ENCODE measurements around the gene KCTD16.

The KCTD16 gene

DNA sequence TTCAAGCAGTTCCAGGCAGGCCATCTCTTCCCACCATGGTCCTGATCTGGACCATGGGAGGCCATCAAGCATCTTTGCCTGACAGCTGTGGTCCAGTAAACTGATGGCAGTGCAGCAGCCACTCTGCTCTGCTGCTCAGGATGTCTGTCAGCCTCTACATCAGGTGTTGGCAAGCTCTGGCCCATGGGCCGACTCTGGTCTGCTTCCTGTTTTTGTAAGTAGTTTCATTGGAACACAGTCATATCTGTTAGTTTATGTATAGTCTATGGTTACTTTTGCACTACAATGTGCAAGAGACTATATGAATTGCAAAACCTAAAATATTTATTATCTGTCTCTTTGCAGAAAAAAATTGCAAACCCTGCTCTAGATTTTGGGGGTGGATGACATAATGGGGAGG lies 225.0 kb downstream of the KCTD16 start:
- H3K36me3 ChIP-seq (ENCODE audit: control insufficient read depth, insufficient read depth, low read length), result no peaks in the 10 kb centered on the region
- TF ChIP-seq, protein P1, sequence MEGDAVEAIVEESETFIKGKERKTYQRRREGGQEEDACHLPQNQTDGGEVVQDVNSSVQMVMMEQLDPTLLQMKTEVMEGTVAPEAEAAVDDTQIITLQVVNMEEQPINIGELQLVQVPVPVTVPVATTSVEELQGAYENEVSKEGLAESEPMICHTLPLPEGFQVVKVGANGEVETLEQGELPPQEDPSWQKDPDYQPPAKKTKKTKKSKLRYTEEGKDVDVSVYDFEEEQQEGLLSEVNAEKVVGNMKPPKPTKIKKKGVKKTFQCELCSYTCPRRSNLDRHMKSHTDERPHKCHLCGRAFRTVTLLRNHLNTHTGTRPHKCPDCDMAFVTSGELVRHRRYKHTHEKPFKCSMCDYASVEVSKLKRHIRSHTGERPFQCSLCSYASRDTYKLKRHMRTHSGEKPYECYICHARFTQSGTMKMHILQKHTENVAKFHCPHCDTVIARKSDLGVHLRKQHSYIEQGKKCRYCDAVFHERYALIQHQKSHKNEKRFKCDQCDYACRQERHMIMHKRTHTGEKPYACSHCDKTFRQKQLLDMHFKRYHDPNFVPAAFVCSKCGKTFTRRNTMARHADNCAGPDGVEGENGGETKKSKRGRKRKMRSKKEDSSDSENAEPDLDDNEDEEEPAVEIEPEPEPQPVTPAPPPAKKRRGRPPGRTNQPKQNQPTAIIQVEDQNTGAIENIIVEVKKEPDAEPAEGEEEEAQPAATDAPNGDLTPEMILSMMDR (IDR thresholded peaks at IDR 0.05; ENCODE audit: insufficient read depth, low read length, poor library complexity, severe bottlenecking), result no peak
- no peak for DNase-seq (ENCODE audit: extremely low read depth, insufficient read length)

GRCh38 chr5:144403058-144403457 lies 232.4 kb downstream of the KCTD16 start:
- TF ChIP-seq, protein P1 (IDR thresholded peaks at IDR 0.05; ENCODE audit: insufficient read depth, low read length, poor library complexity, severe bottlenecking), result no peak
- Histone ChIP-seq H3K27me3 (replicated peaks; ENCODE audit: control insufficient read depth, insufficient read depth, low read length) (no peaks in the 10 kb centered on the region), H3K36me3 (ENCODE audit: control insufficient read depth, insufficient read depth, low read length) (no peaks in the 10 kb centered on the region), H3K4me3 (replicated peaks; ENCODE audit: low read depth, low read length) (no peak overlapping the region)
- DNase-seq (ENCODE audit: extremely low read depth, insufficient read length), result no peak

More for the DNA sequence above, 225.0 kb downstream of the KCTD16 start:
- no peak overlapping the region for H3K4me3 ChIP-seq (replicated peaks; ENCODE audit: low read depth, low read length)
- no peaks in the 10 kb centered on the region for H3K27me3 ChIP-seq (replicated peaks; ENCODE audit: control insufficient read depth, insufficient read depth, low read length)

- H3K36me3 ChIP-seq (ENCODE audit: control insufficient read depth, insufficient read depth, low read length), result no peaks in the 10 kb centered on the region
- H3K4me3 ChIP-seq (replicated peaks; ENCODE audit: low read depth, low read length), result no peak overlapping the region
- no peaks in the 10 kb centered on the region for H3K27me3 ChIP-seq (replicated peaks; ENCODE audit: control insufficient read depth, insufficient read depth, low read length)
- TF ChIP-seq, protein P1 (IDR thresholded peaks at IDR 0.05; ENCODE audit: insufficient read depth, low read length, poor library complexity, severe bottlenecking), result no peak
- DNase-seq (ENCODE audit: extremely low read depth, insufficient read length), result no peak
Measured at GRCh38 chr5:144403817-144404420, 233.2 kb downstream of the KCTD16 start.

DNA sequence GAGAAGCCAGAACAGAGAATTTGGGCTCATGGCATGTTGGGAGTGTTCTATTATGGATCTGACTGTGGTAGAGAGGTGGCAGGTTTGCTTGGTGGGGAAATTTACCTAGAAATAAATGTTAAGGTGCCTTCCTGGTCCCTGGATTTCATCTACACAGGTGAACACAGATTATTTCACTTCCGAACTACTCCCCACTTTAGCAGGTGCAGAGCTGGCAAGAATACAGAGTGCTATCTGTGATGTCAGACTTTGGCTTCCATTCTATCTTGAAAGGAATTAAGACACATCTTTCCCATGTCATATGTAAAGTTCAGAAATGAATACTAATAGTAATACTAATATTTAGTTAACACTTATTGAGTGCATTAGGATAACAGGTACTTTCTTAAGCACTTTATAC lies 234.0 kb downstream of the KCTD16 start:
- H3K27me3 ChIP-seq (replicated peaks; ENCODE audit: control insufficient read depth, insufficient read depth, low read length), result no peaks in the 10 kb centered on the region
- H3K36me3 ChIP-seq (ENCODE audit: control insufficient read depth, insufficient read depth, low read length), result no peaks in the 10 kb centered on the region
- DNase-seq (ENCODE audit: extremely low read depth, insufficient read length), result no peak
- no peak overlapping the region for H3K4me3 ChIP-seq (replicated peaks; ENCODE audit: low read depth, low read length)
- TF ChIP-seq, protein P1 (IDR thresholded peaks at IDR 0.05; ENCODE audit: insufficient read depth, low read length, poor library complexity, severe bottlenecking), result no peak

GRCh38 chr5:144405991-144406390 lies 235.3 kb downstream of the KCTD16 start:
- TF ChIP-seq, protein P1 (IDR thresholded peaks at IDR 0.05; ENCODE audit: insufficient read depth, low read length, poor library complexity, severe bottlenecking), result no peak
- Histone ChIP-seq H3K27me3 (replicated peaks; ENCODE audit: control insufficient read depth, insufficient read depth, low read length) (no peaks in the 10 kb centered on the region), H3K4me3 (replicated peaks; ENCODE audit: low read depth, low read length) (no peak overlapping the region), H3K36me3 (ENCODE audit: control insufficient read depth, insufficient read depth, low read length) (no peaks in the 10 kb centered on the region)
- DNase-seq (ENCODE audit: extremely low read depth, insufficient read length), result no peak

DNA sequence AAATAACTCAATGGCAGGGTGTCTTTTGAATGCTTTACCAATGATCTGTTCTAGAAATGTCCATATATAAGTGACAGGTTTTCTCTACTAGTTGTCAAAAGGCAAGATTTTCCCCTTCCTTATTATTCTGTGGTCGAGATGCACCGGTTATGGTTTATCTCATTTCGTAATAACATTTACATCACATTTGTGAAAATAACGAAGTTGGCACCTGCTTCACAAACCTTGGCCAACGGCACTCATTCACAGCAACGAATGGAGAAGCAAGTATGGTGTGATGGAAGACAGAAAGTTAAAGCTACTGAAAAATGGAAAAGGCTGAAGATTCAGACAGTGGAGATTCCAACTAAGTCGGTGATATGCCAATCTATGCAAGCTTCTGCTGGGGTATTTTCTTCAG lies 235.8 kb downstream of the KCTD16 start:
- H3K4me3 ChIP-seq (replicated peaks; ENCODE audit: low read depth, low read length), result no peak overlapping the region
- no peaks in the 10 kb centered on the region for H3K36me3 ChIP-seq (ENCODE audit: control insufficient read depth, insufficient read depth, low read length)
- no peak for DNase-seq (ENCODE audit: extremely low read depth, insufficient read length)
- no peaks in the 10 kb centered on the region for H3K27me3 ChIP-seq (replicated peaks; ENCODE audit: control insufficient read depth, insufficient read depth, low read length)
- TF ChIP-seq, protein P1 (IDR thresholded peaks at IDR 0.05; ENCODE audit: insufficient read depth, low read length, poor library complexity, severe bottlenecking), result no peak
